Activated CD4-positive, alpha-beta memory T cell treated with anti-CD3 and anti-CD28 coated beads, Interleukin-2, amount 10 ng/mL, durations not matched to agents 7 days and 5 days (primary cell): ENCODE data around the gene USP24. TPM values are rescaled to one million over a fixed set of nuclear protein-coding genes. Genes with fewer than 3 reads are reported as not detected.
A peak's percentile ranks its signal among the peaks of the same experiment; 100 is the strongest.

Experiments
- CTCF ChIA-PET: fragments of 350-600 bp; sonication (Branson Sonifier 250); formaldehyde crosslinking; loops from one replicate; lab custom pipeline; 2021; ENCODE audit warnings: antibody characterized with exemption, inconsistent platforms; lab: Charles Lee
- POLR2A ChIA-PET: fragments of 350-600 bp; sonication (Branson Sonifier 250); formaldehyde crosslinking; loops from one replicate; lab custom pipeline; 2021; ENCODE audit warnings: antibody characterized with exemption; lab: Charles Lee
- DNase-seq: peaks from one replicate; pipeline ENCODE4 v3.0.0-alpha.2; 2020
- H3K27ac Mint-ChIP-seq: one replicate; pipeline ENCODE4 v1.8.0; 2021; ENCODE audit warnings: mild to moderate bottlenecking, mixed read lengths
- H3K27me3 Mint-ChIP-seq: one replicate; pipeline ENCODE4 v1.8.0; 2021; ENCODE audit warnings: mixed read lengths
- H3K36me3 Mint-ChIP-seq: one replicate; pipeline ENCODE4 v1.8.0; 2021; ENCODE audit warnings: low read depth, mixed read lengths
- H3K4me1 Mint-ChIP-seq: one replicate; pipeline ENCODE4 v1.8.0; 2021; ENCODE audit warnings: mixed read lengths
- H3K4me3 Mint-ChIP-seq: one replicate; pipeline ENCODE4 v1.8.0; 2021; ENCODE audit warnings: mild to moderate bottlenecking, mixed read lengths
- H3K9me3 Mint-ChIP-seq: one replicate; pipeline ENCODE4 v1.8.0; 2021; ENCODE audit warnings: mixed read lengths
- total RNA-seq, 2 experiments: library from RNA; stranded (reverse); gene quantifications; one replicate each; pipeline ENCODE4 v1.2.3, GENCODE V29; 2021

The USP24 gene
- total RNA-seq, 2 experiments from 2014 or later: 34.9 to 35.6 TPM

DNA sequence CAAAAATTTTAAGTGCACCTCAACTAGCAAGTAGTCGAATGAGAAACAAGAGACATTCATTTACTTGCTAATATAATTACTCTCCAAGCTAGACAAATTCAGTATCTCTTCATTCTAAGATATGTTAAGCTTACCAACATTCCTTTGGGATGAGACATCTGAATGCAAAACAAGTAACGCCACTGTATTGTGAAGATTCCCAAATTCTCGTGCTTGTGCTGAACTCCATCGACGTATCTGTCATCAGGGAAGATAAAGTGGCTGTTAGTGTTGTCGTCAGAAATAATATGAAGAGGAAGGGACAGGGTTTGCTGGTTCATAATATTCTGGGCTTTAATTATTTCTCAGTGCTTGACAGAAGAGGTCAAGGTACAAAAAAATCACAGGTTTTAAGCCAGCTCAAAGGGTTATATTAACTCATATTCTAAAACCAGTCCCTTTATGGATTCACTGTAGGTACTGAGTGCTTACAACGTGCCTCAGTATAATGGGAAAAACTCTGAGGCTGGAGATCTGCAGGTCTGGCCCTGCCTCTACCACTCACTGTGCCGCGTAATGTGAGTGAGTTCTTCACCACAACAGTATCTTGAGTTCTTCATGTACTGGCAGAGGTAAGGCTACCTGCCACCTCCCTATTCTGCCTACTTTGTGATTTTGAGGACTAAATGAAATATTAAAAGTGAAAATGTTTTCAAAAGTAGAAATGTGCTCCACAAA is 133.8 kb downstream of the USP24 start:
- DNase-seq: no peak
- Mint-ChIP-seq H3K27ac (no peak overlapping the region), H3K27me3 (no peaks in the 10 kb centered on the region), H3K36me3 (peaks cover 54% of the 10 kb centered on the region), H3K9me3 (no peaks in the 10 kb centered on the region), H3K4me1 (no peaks in the 10 kb centered on the region), H3K4me3 (no peak overlapping the region)
- POLR2A ChIA-PET: no interaction called here
- CTCF ChIA-PET: interaction anchor here (0.9 kb wide), 1 partner anchor 67 kb away, joined by 3 read pairs; no protein-coding TSS in a partner anchor

DNA sequence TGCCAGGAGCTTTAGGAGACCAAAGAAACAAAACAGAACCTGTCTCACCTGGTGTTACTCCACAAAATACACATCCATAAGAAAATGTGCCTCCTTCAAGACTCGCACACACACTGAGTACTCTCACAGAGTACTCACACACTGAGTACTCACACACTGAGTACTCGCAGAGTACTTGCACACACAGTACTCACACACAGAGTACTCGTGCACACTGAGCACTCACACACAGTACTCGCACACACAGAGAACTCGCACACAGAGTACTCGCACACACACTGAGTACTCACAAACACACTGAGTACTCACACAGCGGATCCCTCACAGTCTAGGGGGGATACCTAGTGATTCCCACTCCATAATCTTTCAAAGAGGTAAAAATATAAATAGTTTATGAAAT is 135.5 kb downstream of the USP24 start:
- Mint-ChIP-seq H3K4me1 (no peaks in the 10 kb centered on the region), H3K4me3 (no peak overlapping the region), H3K9me3 (no peaks in the 10 kb centered on the region), H3K36me3 (peaks cover 56% of the 10 kb centered on the region), H3K27ac (no peak overlapping the region), H3K27me3 (no peaks in the 10 kb centered on the region)
- no peak for DNase-seq
- CTCF ChIA-PET: interaction anchor here (0.6 kb wide), 1 partner anchor 513 kb away, joined by 3 read pairs; no protein-coding TSS in a partner anchor
- POLR2A ChIA-PET: no interaction called here

DNA sequence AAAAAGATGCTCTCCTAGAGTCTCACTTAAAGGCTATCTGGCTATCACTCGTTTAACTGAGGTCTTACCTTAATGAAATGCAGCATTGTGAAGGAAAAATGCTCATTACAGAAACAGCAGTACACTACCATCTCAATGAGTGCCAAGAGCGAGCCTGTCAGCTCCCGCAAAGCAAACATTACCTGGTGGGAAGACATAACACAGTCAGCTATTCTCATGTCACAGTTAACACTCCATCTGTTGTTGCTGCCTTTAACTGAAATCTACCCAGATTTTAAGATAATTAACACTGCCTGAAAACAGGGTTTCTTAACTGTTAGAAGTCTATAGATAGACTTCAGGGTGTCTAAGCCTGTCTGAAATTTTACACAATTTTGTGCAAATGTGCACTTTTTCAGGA is 136.7 kb downstream of the USP24 start:
- H3K4me3 Mint-ChIP-seq: no peak overlapping the region
- DNase-seq: no peak
- H3K9me3 Mint-ChIP-seq: no peaks in the 10 kb centered on the region
- H3K27ac Mint-ChIP-seq: no peak overlapping the region
- ChIA-PET POLR2A (no interaction called here), CTCF (no interaction called here)
- peaks cover 7% of the 10 kb centered on the region for H3K4me1 Mint-ChIP-seq
- H3K36me3 Mint-ChIP-seq: peaks cover 52% of the 10 kb centered on the region
- no peaks in the 10 kb centered on the region for H3K27me3 Mint-ChIP-seq

DNA sequence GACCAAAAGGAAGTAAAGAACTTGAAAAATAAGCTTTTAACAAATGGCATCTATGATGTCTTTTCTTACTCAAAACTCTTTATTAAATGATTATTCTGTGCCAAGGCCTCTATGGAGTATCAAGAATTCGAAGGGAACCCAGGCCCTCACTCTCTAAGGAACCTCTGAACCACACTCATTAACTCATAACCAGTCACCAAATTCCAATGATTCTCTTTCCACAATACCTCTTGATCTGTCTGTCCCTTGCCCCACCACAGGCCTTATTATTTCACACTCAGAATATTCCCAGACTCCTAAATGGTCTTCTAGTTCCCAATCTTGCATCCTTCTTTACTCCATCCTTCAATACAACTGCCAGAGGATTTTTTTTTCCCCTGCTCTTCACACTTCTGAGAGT is 138.8 kb downstream of the USP24 start:
- POLR2A ChIA-PET: no interaction called here
- Mint-ChIP-seq H3K9me3 (no peaks in the 10 kb centered on the region), H3K27ac (no peak overlapping the region), H3K36me3 (peaks cover 60% of the 10 kb centered on the region), H3K4me1 (peaks cover 28% of the 10 kb centered on the region), H3K27me3 (no peaks in the 10 kb centered on the region), H3K4me3 (no peak overlapping the region)
- no peak for DNase-seq
- CTCF ChIA-PET: interaction anchor here (1.0 kb wide), 1 partner anchor 14 kb away, joined by 3 read pairs; no protein-coding TSS in a partner anchor

DNA sequence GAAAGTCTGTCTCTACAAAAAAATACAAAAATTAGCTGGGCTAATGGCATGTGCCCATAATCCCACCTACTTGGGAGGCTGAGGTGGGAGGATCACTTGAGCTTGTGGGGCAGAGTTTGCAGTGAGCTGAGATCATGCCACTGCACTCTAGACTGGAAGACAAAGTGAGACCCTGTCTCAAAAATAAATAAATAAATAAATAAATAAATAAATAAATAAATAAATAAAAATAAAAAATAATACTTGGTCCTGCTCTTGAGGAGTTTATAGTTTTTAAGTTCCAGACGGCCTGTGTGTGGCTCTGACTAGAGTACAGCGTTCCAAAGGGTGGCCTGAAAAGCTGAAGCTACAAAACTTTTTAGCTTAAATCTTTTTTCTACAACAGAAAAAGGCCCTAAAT is 140.7 kb downstream of the USP24 start:
- H3K36me3 Mint-ChIP-seq: peaks cover 66% of the 10 kb centered on the region
- no peaks in the 10 kb centered on the region for H3K27me3 Mint-ChIP-seq
- no peak for DNase-seq
- H3K4me3 Mint-ChIP-seq: no peak overlapping the region
- no peaks in the 10 kb centered on the region for H3K9me3 Mint-ChIP-seq
- ChIA-PET POLR2A (interaction anchor here (1.4 kb wide), 1 partner anchor 53 kb away, joined by 3 read pairs; no protein-coding TSS in a partner anchor), CTCF (interaction anchor here (1.6 kb wide), 1 partner anchor 204 kb away, joined by 5 read pairs; no protein-coding TSS in a partner anchor)
- H3K27ac Mint-ChIP-seq: no peak overlapping the region
- H3K4me1 Mint-ChIP-seq: peaks cover 29% of the 10 kb centered on the region

DNA sequence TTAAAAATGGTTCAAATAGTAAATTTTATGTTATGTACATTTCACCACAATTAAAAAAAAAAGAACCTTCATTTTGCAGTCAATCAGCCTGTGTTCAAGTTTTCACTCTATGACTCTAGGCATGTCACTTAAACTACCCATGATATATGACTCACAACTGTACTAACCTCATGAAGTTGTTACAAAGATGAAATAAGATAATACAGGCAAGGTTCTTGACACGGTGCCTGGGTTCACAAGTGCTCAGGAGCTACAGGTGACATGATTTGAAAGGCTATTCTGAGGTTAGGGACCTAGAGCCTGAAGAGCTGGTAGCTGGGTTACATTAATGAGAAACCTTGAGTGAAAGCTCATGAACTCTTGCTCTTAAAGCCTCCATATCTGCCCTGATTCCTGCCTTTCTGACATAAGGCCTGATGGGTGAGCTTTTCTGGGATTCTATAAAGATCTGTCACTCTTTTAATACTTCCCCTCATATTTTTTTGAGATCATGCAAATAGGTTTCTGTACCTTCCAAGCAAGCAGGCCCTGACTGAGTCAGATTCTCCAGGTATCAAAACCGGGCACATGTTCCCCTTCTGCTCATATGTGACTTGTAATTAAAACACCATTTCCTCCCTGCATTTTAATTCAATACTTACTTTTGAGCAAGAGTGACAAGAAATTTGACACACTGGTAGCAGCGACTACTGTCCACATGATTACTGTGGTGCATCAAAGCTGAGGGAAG is 141.8 kb downstream of the USP24 start:
- Mint-ChIP-seq H3K4me3 (no peak overlapping the region), H3K36me3 (peaks cover 76% of the 10 kb centered on the region), H3K9me3 (no peaks in the 10 kb centered on the region), H3K27me3 (no peaks in the 10 kb centered on the region), H3K4me1 (peaks cover 29% of the 10 kb centered on the region), H3K27ac (peak overlapping the region; percentile 63)
- ChIA-PET CTCF (interaction anchor here (0.9 to 3.0 kb wide), 3 partner anchors 128 to 205 kb away, joined by 3 to 12 read pairs (median 5); no protein-coding TSS in a partner anchor), POLR2A (interaction anchor here (1.4 kb wide), 1 partner anchor 54 kb away, joined by 3 read pairs; no protein-coding TSS in a partner anchor)
- peak; percentile 28 for DNase-seq

DNA sequence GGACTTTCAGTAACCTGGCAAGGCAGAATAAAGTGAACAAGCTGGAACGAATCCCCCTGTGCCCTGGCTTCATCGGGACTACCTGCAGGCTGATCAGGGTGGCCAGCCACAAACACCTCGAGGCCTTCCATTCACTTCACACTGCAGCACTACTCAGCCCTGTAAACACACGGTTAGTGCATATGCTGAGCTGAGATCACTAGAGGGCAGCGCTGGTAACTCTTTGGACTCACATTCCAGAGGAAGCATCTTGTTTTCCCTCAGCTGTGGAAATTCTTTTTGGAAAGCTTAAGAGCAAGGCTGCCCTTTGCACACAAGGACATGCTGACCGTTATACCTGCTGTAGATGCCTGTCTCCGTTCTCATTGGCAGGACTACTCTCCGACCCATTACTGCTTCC is 143.7 kb downstream of the USP24 start:
- Mint-ChIP-seq H3K4me1 (peaks cover 29% of the 10 kb centered on the region), H3K27me3 (no peaks in the 10 kb centered on the region), H3K9me3 (no peaks in the 10 kb centered on the region), H3K27ac (peak overlapping the region; percentile 55), H3K4me3 (no peak overlapping the region), H3K36me3 (peaks cover 79% of the 10 kb centered on the region)
- ChIA-PET CTCF (interaction anchor here (1.0 to 3.0 kb wide), 6 partner anchors 11 to 266 kb away, joined by 3 to 13 read pairs (median 4); no protein-coding TSS in a partner anchor), POLR2A (no interaction called here)
- DNase-seq: no peak

DNA sequence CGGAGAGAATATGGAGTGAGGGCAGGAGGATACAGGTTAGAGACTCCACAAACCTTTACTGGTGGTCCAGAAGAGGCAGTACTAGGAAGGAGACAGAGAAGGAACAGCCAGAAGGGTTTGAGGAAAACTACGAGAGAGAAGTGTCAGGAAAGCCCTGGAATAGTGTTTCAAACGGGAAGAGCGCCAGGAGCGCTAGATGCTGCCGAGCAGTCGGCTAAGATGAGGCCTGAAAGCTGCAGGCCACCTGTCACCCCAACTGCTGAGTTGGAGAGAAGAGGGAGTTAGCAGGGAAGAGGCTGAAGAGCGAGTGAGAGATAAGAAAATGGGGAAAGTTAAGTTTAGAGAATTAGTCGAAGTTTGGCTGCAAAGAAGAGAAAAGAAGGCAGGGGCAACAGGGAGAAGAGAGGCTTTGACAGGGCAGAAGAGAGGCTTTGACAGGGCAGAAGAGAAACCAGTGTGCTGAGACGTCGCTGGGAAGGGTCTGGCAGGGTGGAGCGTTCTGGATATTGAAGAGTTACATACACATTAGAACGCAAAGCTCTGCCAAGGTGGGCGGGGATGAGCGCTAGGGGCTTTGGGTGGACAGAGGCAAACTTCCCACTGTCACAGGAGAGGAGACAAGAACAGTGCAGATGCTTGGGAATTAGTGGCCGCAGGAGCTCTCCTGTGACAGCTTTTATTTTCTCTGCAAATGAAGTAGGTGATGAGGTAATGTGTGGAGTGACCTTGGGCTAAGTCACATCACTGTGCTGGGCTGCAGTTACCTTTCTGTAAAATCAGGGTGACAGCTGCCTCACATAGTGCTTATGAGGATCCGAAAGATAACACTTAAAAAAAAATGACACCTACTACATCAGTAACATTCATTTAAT is 144.6 kb downstream of the USP24 start:
- Mint-ChIP-seq H3K36me3 (peaks cover 71% of the 10 kb centered on the region), H3K27me3 (no peaks in the 10 kb centered on the region)

DNA sequence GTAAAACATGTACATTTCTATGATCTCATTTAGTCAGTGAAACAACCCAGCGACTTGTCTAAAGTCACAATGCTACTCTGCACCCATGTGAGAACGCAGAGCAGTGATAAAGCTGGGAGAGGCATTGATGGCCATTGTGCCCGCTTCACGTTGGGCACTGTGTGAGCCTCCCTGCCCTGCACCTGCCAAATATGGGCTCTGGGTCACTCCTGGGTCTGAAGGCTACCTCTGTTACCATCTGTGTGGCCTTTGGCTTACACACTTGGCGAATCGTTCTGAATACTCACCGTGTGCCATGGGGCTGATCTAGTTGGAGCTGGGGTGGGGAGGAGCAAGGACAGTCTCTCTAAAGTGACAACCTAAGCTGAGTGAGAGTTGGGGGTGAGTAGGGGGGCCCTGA is 145.9 kb downstream of the USP24 start:
- CTCF ChIA-PET: interaction anchor here (0.7 kb wide), 1 partner anchor 68 kb away, joined by 3 read pairs; no protein-coding TSS in a partner anchor
- DNase-seq: no peak
- POLR2A ChIA-PET: no interaction called here
- Mint-ChIP-seq H3K27ac (no peak overlapping the region), H3K4me3 (no peak overlapping the region), H3K4me1 (peaks cover 28% of the 10 kb centered on the region), H3K27me3 (no peaks in the 10 kb centered on the region), H3K36me3 (peaks cover 62% of the 10 kb centered on the region), H3K9me3 (no peaks in the 10 kb centered on the region)

More for the DNA sequence above, 144.6 kb downstream of the USP24 start:
- POLR2A ChIA-PET: interaction anchor here (1.3 kb wide), 1 partner anchor 27 kb away, joined by 3 read pairs; no protein-coding TSS in a partner anchor
- Mint-ChIP-seq H3K27ac (no peak overlapping the region), H3K4me1 (peaks cover 29% of the 10 kb centered on the region), H3K4me3 (no peak overlapping the region), H3K9me3 (no peaks in the 10 kb centered on the region)
- no peak for DNase-seq
- CTCF ChIA-PET: interaction anchor here (1.2 to 3.0 kb wide), 5 partner anchors 10 to 267 kb away, joined by 3 to 13 read pairs (median 5); no protein-coding TSS in a partner anchor

DNA sequence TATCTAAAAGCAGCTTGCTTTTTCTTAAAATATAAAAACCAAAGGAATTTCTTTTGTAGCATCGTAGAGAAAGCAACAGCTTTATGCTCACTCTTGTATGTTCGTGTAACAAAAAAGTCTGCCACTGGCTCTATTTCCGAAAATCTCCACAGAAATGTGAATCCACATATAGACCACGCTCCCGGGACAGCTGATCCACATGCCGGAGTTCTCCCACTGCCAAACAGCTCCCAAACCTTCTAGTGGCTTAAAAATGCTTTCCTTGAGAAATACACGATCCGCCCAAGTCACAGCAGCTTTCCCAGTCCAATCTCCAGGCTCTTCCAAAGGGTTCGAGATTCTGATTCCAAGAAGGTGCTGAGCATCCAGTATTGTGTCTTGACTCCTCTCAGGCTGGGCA is 146.5 kb downstream of the USP24 start:
- ChIA-PET CTCF (interaction anchor here (1.1 kb wide), 1 partner anchor 47 kb away, joined by 4 read pairs; no protein-coding TSS in a partner anchor), POLR2A (no interaction called here)
- H3K4me3 Mint-ChIP-seq: no peak overlapping the region
- H3K27ac Mint-ChIP-seq: no peak overlapping the region
- peaks cover 24% of the 10 kb centered on the region for H3K4me1 Mint-ChIP-seq
- H3K27me3 Mint-ChIP-seq: no peaks in the 10 kb centered on the region
- DNase-seq: no peak
- H3K9me3 Mint-ChIP-seq: no peaks in the 10 kb centered on the region
- peaks cover 58% of the 10 kb centered on the region for H3K36me3 Mint-ChIP-seq

DNA sequence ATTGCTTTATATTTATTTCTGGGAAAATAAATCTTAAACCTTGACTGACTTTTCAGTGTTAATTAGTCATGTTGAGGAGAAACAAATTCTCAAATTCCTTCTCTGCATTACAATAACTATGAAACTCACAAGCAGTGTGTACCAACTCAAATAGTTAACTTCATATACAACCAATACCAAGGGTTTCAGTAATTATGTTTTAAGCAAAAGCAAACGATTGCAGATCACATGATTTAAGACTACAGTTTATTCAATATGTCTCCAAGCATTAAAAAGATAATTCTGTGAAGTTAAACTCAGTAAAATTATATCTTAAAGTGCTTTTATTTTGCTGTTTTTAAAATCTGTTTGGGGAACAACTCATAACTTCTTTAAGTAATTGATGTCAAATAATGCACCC is 147.2 kb downstream of the USP24 start:
- Mint-ChIP-seq H3K27me3 (no peaks in the 10 kb centered on the region), H3K4me1 (peaks cover 17% of the 10 kb centered on the region), H3K36me3 (peaks cover 52% of the 10 kb centered on the region), H3K27ac (no peak overlapping the region), H3K4me3 (no peak overlapping the region), H3K9me3 (no peaks in the 10 kb centered on the region)
- ChIA-PET CTCF (interaction anchor here (1.1 kb wide), 1 partner anchor 46 kb away, joined by 4 read pairs; no protein-coding TSS in a partner anchor), POLR2A (no interaction called here)
- no peak for DNase-seq
